ENCODE data around the gene FOXJ1.

FOXJ1 gene

DNA sequence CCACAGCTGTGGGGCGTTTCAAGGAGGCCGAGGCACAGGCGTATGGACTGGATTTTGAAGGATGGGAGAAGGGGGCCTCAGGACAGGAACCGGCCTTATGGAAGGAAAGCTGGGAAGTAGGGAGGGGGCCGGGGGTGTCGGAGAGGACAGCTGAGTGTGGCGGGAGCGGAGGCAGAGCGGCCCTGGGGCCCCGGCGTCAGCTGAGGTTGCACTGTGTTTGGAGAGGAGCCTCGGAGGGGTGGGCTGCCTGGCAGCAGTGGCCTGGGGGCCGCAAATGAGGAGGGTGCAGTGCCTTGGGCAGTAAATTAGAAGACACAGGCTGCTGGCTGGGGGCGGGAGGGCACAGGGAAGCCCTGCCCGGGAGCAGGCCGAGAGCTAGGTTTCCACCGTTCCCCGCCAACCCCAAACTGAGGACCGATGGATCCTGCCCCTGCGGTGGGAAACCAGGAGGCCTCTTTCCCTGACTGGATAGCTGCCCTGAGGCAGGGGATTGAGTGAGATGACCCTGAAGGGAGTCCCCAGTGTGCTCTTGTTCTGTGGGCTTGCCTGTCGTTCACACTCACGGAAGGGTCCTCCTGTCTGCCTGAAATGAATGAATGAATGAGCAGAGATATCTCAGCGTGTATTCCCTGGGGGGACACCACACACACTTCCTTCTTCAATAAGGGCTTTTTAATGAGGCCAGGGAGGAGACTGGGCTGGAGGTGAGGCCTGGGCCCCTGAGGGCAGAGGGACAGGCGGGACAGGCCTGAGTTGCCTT is 18.4 kb downstream of the FOXJ1 start:
- Histone ChIP-seq H3K9ac (ENCODE audit: low read length) (no peak overlapping the region), H3F3A (ENCODE audit: insufficient read depth) (no peaks in the 10 kb centered on the region), H3K79me2 (ENCODE audit: insufficient read depth, low read length) (no peaks in the 10 kb centered on the region), H2AFZ (ENCODE audit: low read depth, low read length, severe bottlenecking) (no peak overlapping the region), H3K36me3 (ENCODE audit: low read length) (no peaks in the 10 kb centered on the region), H3K27me3 (ENCODE audit: low read length) (no peaks in the 10 kb centered on the region), H3K27ac (ENCODE audit: low read depth, low read length) (no peak overlapping the region), H3K4me2 (ENCODE audit: low read depth, low read length, poor library complexity, severe bottlenecking) (no peak overlapping the region), H3K9me3 (ENCODE audit: insufficient read depth, low read length) (no peaks in the 10 kb centered on the region), H3K4me3 (ENCODE audit: insufficient read depth, low read length, poor library complexity, severe bottlenecking) (no peak overlapping the region), H3K9me2 (replicated peaks; ENCODE audit: insufficient read depth, low read length) (no peaks in the 10 kb centered on the region), H4K20me1 (ENCODE audit: low read depth, low read length) (no peaks in the 10 kb centered on the region)
- TF ChIP-seq, protein P1, sequence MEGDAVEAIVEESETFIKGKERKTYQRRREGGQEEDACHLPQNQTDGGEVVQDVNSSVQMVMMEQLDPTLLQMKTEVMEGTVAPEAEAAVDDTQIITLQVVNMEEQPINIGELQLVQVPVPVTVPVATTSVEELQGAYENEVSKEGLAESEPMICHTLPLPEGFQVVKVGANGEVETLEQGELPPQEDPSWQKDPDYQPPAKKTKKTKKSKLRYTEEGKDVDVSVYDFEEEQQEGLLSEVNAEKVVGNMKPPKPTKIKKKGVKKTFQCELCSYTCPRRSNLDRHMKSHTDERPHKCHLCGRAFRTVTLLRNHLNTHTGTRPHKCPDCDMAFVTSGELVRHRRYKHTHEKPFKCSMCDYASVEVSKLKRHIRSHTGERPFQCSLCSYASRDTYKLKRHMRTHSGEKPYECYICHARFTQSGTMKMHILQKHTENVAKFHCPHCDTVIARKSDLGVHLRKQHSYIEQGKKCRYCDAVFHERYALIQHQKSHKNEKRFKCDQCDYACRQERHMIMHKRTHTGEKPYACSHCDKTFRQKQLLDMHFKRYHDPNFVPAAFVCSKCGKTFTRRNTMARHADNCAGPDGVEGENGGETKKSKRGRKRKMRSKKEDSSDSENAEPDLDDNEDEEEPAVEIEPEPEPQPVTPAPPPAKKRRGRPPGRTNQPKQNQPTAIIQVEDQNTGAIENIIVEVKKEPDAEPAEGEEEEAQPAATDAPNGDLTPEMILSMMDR (IDR thresholded peaks at IDR 0.05; ENCODE audit: insufficient read depth, low read length, poor library complexity, severe bottlenecking): no peak
- no peak for TF ChIP-seq EZH2phosphoT487 (conservative IDR thresholded peaks at IDR 0.05; ENCODE audit: low read length)

DNA sequence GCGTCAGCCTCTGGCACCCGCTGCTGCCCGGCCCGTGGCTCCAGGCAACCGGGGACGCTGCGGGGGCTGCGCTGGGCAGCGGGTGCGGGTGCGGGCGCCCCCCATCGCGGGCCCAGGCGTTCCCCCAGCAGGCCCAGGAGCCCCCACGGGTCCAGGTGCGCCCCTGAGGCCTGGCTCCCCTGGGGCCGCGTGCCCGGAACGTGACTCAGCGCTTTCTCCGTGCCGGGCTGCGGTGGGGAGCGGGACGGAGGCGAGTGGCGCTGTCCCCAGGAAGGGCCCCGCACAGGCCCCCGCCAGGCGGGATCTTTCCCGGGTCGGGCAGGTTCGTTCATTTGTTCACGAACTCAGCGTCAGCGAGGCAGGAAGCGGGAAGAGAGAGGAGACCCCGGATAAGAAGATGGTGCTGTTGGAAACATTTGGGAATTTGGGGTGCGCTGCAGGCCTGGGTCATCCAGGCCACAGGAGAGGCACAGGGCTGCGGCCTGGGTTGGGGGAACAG is 19.1 kb downstream of the FOXJ1 start:
- Histone ChIP-seq H3K36me3 (ENCODE audit: low read length) (no peaks in the 10 kb centered on the region), H4K20me1 (ENCODE audit: low read depth, low read length) (no peaks in the 10 kb centered on the region), H3K9me3 (ENCODE audit: insufficient read depth, low read length) (no peaks in the 10 kb centered on the region), H3K27me3 (ENCODE audit: low read length) (no peaks in the 10 kb centered on the region), H3K79me2 (ENCODE audit: insufficient read depth, low read length) (no peaks in the 10 kb centered on the region), H3K4me3 (ENCODE audit: insufficient read depth, low read length, poor library complexity, severe bottlenecking) (no peak overlapping the region), H3K27ac (ENCODE audit: low read depth, low read length) (no peak overlapping the region), H3K9ac (ENCODE audit: low read length) (no peak overlapping the region), H3F3A (ENCODE audit: insufficient read depth) (no peaks in the 10 kb centered on the region), H3K9me2 (replicated peaks; ENCODE audit: insufficient read depth, low read length) (no peaks in the 10 kb centered on the region), H2AFZ (ENCODE audit: low read depth, low read length, severe bottlenecking) (peak overlapping the region; percentile 27), H3K4me2 (ENCODE audit: low read depth, low read length, poor library complexity, severe bottlenecking) (peak overlapping the region; percentile 13)
- no peak for TF ChIP-seq EZH2phosphoT487 (conservative IDR thresholded peaks at IDR 0.05; ENCODE audit: low read length)

DNA sequence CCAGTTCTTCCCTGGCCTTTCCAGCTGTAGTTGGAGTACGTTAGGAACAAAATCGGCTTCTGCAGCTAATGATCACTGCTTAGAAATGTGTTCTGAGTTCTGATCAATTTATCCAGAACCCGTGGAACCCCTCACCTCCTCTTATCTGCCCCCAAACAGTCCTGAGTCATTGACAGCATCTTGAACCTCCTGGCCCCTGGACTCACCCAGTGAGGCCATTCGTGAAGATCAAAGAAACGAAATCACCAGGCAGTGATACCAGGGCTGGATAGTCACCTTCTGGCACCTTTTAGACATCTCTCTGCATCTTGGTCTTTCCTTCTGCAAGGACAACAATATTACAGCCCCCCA is 20.4 kb downstream of the FOXJ1 start:
- TF ChIP-seq EZH2phosphoT487 (conservative IDR thresholded peaks at IDR 0.05; ENCODE audit: low read length): no peak

DNA sequence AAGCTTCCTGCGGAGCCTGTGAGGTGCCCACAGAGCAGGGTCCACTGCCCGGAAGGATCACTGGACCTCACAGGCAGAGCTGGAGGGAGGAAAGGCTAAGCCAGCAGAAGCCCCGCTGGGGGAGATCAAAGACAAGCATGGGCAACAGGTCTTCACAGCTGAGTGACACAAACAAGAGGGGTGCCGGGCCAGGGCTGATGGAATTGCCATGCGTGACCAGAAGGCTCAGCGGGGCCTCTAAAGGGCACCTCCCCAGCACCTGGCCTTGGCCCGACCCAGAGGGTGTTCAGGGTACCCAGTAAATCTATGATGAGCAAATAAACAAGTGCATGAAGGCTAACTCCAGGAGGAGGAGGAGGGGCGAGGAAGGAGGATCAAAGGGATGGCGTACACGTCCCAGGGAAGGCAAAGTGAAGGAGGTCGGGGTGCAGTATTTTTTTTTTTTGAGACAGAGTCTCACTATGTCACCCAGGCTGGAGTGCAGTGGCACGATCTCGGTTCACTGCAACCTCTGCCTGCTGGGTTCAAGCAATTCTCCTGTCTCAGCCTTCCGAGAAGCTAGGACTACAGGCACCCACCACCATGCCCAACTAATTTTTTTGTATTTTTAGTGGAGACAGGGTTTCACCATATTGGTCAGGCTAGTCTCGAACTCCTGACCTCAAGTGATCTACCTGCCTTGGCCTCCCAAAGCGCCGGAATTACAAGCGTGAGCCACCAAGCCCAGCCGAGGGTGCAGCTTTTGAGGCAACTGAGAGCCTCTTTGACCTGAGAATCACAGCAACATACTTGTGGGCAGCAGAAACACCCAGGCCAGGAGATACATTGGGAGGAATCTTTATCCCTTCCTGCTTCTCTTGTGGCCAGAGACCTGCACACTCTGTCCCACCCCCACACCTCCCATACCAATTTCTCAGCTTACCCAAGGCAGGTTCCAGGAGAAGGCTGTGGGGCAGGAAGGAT is 21.4 kb downstream of the FOXJ1 start:
- no peak overlapping the region for H3K4me2 ChIP-seq (ENCODE audit: low read depth, low read length, poor library complexity, severe bottlenecking)
- no peak overlapping the region for H3K4me3 ChIP-seq (ENCODE audit: insufficient read depth, low read length, poor library complexity, severe bottlenecking)
- H2AFZ ChIP-seq (ENCODE audit: low read depth, low read length, severe bottlenecking): no peak overlapping the region

More for the DNA sequence above, 20.4 kb downstream of the FOXJ1 start:
- Histone ChIP-seq H3K27ac (ENCODE audit: low read depth, low read length) (no peak overlapping the region), H3K27me3 (ENCODE audit: low read length) (no peaks in the 10 kb centered on the region), H3F3A (ENCODE audit: insufficient read depth) (no peaks in the 10 kb centered on the region), H3K4me3 (ENCODE audit: insufficient read depth, low read length, poor library complexity, severe bottlenecking) (no peak overlapping the region), H3K4me2 (ENCODE audit: low read depth, low read length, poor library complexity, severe bottlenecking) (no peak overlapping the region), H2AFZ (ENCODE audit: low read depth, low read length, severe bottlenecking) (no peak overlapping the region), H3K9ac (ENCODE audit: low read length) (no peak overlapping the region), H3K9me3 (ENCODE audit: insufficient read depth, low read length) (no peaks in the 10 kb centered on the region), H3K79me2 (ENCODE audit: insufficient read depth, low read length) (no peaks in the 10 kb centered on the region), H3K36me3 (ENCODE audit: low read length) (no peaks in the 10 kb centered on the region), H3K9me2 (replicated peaks; ENCODE audit: insufficient read depth, low read length) (no peaks in the 10 kb centered on the region), H4K20me1 (ENCODE audit: low read depth, low read length) (no peaks in the 10 kb centered on the region)

More for the DNA sequence above, 21.4 kb downstream of the FOXJ1 start:
- TF ChIP-seq, protein P1 (IDR thresholded peaks at IDR 0.05; ENCODE audit: insufficient read depth, low read length, poor library complexity, severe bottlenecking): no peak
- no peak for TF ChIP-seq EZH2phosphoT487 (conservative IDR thresholded peaks at IDR 0.05; ENCODE audit: low read length)
- Histone ChIP-seq H3F3A (ENCODE audit: insufficient read depth) (no peaks in the 10 kb centered on the region), H3K27me3 (ENCODE audit: low read length) (no peaks in the 10 kb centered on the region), H3K9me3 (ENCODE audit: insufficient read depth, low read length) (no peaks in the 10 kb centered on the region), H3K36me3 (ENCODE audit: low read length) (no peaks in the 10 kb centered on the region), H3K79me2 (ENCODE audit: insufficient read depth, low read length) (no peaks in the 10 kb centered on the region), H4K20me1 (ENCODE audit: low read depth, low read length) (no peaks in the 10 kb centered on the region), H3K9me2 (replicated peaks; ENCODE audit: insufficient read depth, low read length) (no peaks in the 10 kb centered on the region), H3K9ac (ENCODE audit: low read length) (no peak overlapping the region), H3K27ac (ENCODE audit: low read depth, low read length) (no peak overlapping the region)

Measured in SU-DHL-6 (cell line).